ENCODE results near the gene REG4.

DNA sequence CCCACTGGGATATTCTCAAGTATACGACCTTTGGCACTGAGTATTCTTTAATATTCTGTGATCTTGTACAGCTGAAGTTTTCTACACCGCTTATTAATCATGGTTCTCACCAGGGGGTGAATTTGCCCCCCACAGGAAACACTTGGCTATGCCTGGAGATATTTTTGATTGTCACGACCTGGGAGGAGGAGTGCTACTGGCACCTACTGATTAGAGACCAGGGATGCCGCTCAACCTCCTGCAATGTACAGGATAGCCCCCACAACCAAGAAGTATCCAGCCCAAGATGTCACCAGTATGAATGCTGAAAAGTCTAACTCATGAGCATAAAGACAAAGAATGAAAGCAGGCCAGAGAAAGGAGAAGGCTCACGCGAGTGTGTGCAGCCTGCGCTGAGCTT lies 13.7 kb downstream of the REG4 start:
- TF ChIP-seq, protein P1, sequence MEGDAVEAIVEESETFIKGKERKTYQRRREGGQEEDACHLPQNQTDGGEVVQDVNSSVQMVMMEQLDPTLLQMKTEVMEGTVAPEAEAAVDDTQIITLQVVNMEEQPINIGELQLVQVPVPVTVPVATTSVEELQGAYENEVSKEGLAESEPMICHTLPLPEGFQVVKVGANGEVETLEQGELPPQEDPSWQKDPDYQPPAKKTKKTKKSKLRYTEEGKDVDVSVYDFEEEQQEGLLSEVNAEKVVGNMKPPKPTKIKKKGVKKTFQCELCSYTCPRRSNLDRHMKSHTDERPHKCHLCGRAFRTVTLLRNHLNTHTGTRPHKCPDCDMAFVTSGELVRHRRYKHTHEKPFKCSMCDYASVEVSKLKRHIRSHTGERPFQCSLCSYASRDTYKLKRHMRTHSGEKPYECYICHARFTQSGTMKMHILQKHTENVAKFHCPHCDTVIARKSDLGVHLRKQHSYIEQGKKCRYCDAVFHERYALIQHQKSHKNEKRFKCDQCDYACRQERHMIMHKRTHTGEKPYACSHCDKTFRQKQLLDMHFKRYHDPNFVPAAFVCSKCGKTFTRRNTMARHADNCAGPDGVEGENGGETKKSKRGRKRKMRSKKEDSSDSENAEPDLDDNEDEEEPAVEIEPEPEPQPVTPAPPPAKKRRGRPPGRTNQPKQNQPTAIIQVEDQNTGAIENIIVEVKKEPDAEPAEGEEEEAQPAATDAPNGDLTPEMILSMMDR (IDR thresholded peaks at IDR 0.05; ENCODE audit: borderline replicate concordance, extremely low read depth, low read length, poor library complexity, severe bottlenecking): no peak
- TF ChIP-seq EZH2 (IDR thresholded peaks at IDR 0.05; ENCODE audit: borderline replicate concordance, low read depth, low read length, severe bottlenecking): no peak

Data from DND-41 (cell line).